CD4-positive, alpha-beta T cell treated with Interleukin-6 for 4 hours (primary cell): Measurements from ENCODE around the gene LINC01488.

Source experiments
- DNase-seq: peaks from one replicate; pipeline ENCODE4 v3.0.0-alpha.2; 2020; ENCODE audit warnings: mixed read lengths

LINC01488 gene

GRCh38 chr11:69465236-69466000 is 16.0 kb upstream of the LINC01488 start:
- DNase-seq: no peak

- DNase-seq: no peak
Measured at GRCh38 chr11:69466039-69466438, 15.4 kb upstream of the LINC01488 start.

- DNase-seq: no peak
Measured at GRCh38 chr11:69467196-69467595, 14.3 kb upstream of the LINC01488 start.

GRCh38 chr11:69467646-69468045 is 13.8 kb upstream of the LINC01488 start:
- DNase-seq: no peak

GRCh38 chr11:69468221-69468620 is 13.2 kb upstream of the LINC01488 start:
- DNase-seq: no peak

- DNase-seq: no peak
Measured at GRCh38 chr11:69468911-69469885, 12.3 kb upstream of the LINC01488 start.

- DNase-seq: no peak
Measured at GRCh38 chr11:69470301-69470700, 11.2 kb upstream of the LINC01488 start.

- DNase-seq: no peak
Measured at GRCh38 chr11:69470793-69471728, 10.4 kb upstream of the LINC01488 start.

- no peak for DNase-seq
Measured at GRCh38 chr11:69471729-69472540, 9.5 kb upstream of the LINC01488 start.

GRCh38 chr11:69472541-69473275 is 8.8 kb upstream of the LINC01488 start:
- no peak for DNase-seq

- DNase-seq: no peak
Measured at GRCh38 chr11:69473276-69473845, 8.1 kb upstream of the LINC01488 start.

- DNase-seq: no peak
Measured at GRCh38 chr11:69474736-69475135, 6.7 kb upstream of the LINC01488 start.

- no peak for DNase-seq
Measured at GRCh38 chr11:69475141-69475865, 6.2 kb upstream of the LINC01488 start.

- DNase-seq: no peak
Measured at GRCh38 chr11:69475866-69476471, 5.5 kb upstream of the LINC01488 start.

GRCh38 chr11:69476509-69476961 is 4.9 kb upstream of the LINC01488 start:
- no peak for DNase-seq

GRCh38 chr11:69477086-69477485 is 4.4 kb upstream of the LINC01488 start:
- no peak for DNase-seq

- no peak for DNase-seq
Measured at GRCh38 chr11:69479591-69480271, 1.7 kb upstream of the LINC01488 start.

GRCh38 chr11:69480547-69481392 is 693 bp upstream of the LINC01488 start:
- no peak for DNase-seq
